GF-D8 (cell line): Measurements from ENCODE around the gene KTN1.
A peak's percentile ranks its signal among the peaks of the same experiment; 100 is the strongest.

Source experiments
- DNase-seq: peaks from one replicate; lab custom pipeline; 2025; lab: John Stamatoyannopoulos, UW

Gene KTN1

GRCh38 chr14:55572578-55572977 lies 7.4 kb upstream of the KTN1 start:
- no peak for DNase-seq

- DNase-seq = no peak
These were observed 5.0 kb upstream of the KTN1 start for GRCh38 chr14:55574988-55575387.

- DNase-seq = no peak
These were observed 2.8 kb upstream of the KTN1 start for GRCh38 chr14:55577229-55577628.

- no peak for DNase-seq
These were observed 1.5 kb upstream of the KTN1 start for GRCh38 chr14:55578511-55578910.

- DNase-seq = peak; percentile 11
These were observed 699 bp downstream of the KTN1 start for GRCh38 chr14:55580470-55581341.

- no peak for DNase-seq
These were observed 1.4 kb downstream of the KTN1 start for GRCh38 chr14:55581342-55581771.

- DNase-seq = no peak
These were observed 2.7 kb downstream of the KTN1 start for GRCh38 chr14:55582746-55583145.

GRCh38 chr14:55583942-55584468 lies 4.0 kb downstream of the KTN1 start:
- no peak for DNase-seq

GRCh38 chr14:55585854-55586253 lies 5.8 kb downstream of the KTN1 start:
- no peak for DNase-seq

- no peak for DNase-seq
These were observed 6.4 kb downstream of the KTN1 start for GRCh38 chr14:55586411-55586810.

GRCh38 chr14:55587847-55588246 lies 7.8 kb downstream of the KTN1 start:
- no peak for DNase-seq

- DNase-seq = no peak
These were observed 8.3 kb downstream of the KTN1 start for GRCh38 chr14:55588259-55588699.

GRCh38 chr14:55589171-55589570 lies 9.2 kb downstream of the KTN1 start:
- DNase-seq = no peak

- DNase-seq = no peak
These were observed 12.4 kb downstream of the KTN1 start for GRCh38 chr14:55592436-55592835.

- no peak for DNase-seq
These were observed 13.7 kb downstream of the KTN1 start for GRCh38 chr14:55593698-55594097.

- no peak for DNase-seq
These were observed 19.4 kb downstream of the KTN1 start for GRCh38 chr14:55599250-55599879.

- no peak for DNase-seq
These were observed 21.0 kb downstream of the KTN1 start for GRCh38 chr14:55600784-55601561.

GRCh38 chr14:55603401-55603953 lies 23.5 kb downstream of the KTN1 start:
- no peak for DNase-seq

- DNase-seq = no peak
These were observed 24.5 kb downstream of the KTN1 start for GRCh38 chr14:55604488-55604887.

- no peak for DNase-seq
These were observed 25.0 kb downstream of the KTN1 start for GRCh38 chr14:55604900-55605418.

- no peak for DNase-seq
These were observed 25.8 kb downstream of the KTN1 start for GRCh38 chr14:55605793-55606192.

GRCh38 chr14:55607386-55607785 lies 27.4 kb downstream of the KTN1 start:
- DNase-seq = no peak
